ENCODE data around the gene MAGI2. TPM values are rescaled to one million over a fixed set of nuclear protein-coding genes. Genes with fewer than 3 reads are reported as not detected.

The MAGI2 gene
- total RNA-seq, 3 donors from 2014 or later: 9.8 to 22.7 (median 20.2) TPM

GRCh38 chr7:78465894-78466293 is 987.6 kb downstream of the MAGI2 start:
- no peak overlapping the region for H3K27ac ChIP-seq
- intact Hi-C loops (cut with DNase I; ENCODE audit: low total_unique reads): no loop called here
- no peak for TF ChIP-seq POLR2A (IDR thresholded peaks at IDR 0.05)
- no peak for TF ChIP-seq POLR2AphosphoS5 (IDR thresholded peaks at IDR 0.05)
- TF ChIP-seq, protein P1, sequence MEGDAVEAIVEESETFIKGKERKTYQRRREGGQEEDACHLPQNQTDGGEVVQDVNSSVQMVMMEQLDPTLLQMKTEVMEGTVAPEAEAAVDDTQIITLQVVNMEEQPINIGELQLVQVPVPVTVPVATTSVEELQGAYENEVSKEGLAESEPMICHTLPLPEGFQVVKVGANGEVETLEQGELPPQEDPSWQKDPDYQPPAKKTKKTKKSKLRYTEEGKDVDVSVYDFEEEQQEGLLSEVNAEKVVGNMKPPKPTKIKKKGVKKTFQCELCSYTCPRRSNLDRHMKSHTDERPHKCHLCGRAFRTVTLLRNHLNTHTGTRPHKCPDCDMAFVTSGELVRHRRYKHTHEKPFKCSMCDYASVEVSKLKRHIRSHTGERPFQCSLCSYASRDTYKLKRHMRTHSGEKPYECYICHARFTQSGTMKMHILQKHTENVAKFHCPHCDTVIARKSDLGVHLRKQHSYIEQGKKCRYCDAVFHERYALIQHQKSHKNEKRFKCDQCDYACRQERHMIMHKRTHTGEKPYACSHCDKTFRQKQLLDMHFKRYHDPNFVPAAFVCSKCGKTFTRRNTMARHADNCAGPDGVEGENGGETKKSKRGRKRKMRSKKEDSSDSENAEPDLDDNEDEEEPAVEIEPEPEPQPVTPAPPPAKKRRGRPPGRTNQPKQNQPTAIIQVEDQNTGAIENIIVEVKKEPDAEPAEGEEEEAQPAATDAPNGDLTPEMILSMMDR (IDR thresholded peaks at IDR 0.05): no peak
- H3K4me1 ChIP-seq: no peaks in the 10 kb centered on the region
- no peaks in the 10 kb centered on the region for H3K27me3 ChIP-seq
- no peaks in the 10 kb centered on the region for H3K9me3 ChIP-seq
- no peaks in the 10 kb centered on the region for H3K36me3 ChIP-seq
- DNase-seq (ENCODE audit: low spot score in 2 of 2): no peak
- no peak overlapping the region for H3K4me3 ChIP-seq

GRCh38 chr7:78463039-78463438 is 990.4 kb downstream of the MAGI2 start:
- Histone ChIP-seq H3K4me3 (no peak overlapping the region), H3K27ac (no peak overlapping the region), H3K27me3 (no peaks in the 10 kb centered on the region), H3K36me3 (no peaks in the 10 kb centered on the region), H3K9me3 (no peaks in the 10 kb centered on the region), H3K4me1 (no peaks in the 10 kb centered on the region)
- TF ChIP-seq, protein P1 (IDR thresholded peaks at IDR 0.05): no peak
- TF ChIP-seq POLR2A (IDR thresholded peaks at IDR 0.05) (no peak), POLR2AphosphoS5 (IDR thresholded peaks at IDR 0.05) (no peak)
- intact Hi-C loops (cut with DNase I; ENCODE audit: low total_unique reads): no loop called here
- no peak for DNase-seq (ENCODE audit: low spot score in 2 of 2)

GRCh38 chr7:78450706-78451105 is 1002.8 kb downstream of the MAGI2 start:
- DNase-seq (ENCODE audit: low spot score in 2 of 2): no peak
- Histone ChIP-seq H3K27me3 (no peaks in the 10 kb centered on the region), H3K27ac (no peak overlapping the region), H3K4me1 (no peaks in the 10 kb centered on the region), H3K36me3 (no peaks in the 10 kb centered on the region), H3K9me3 (no peaks in the 10 kb centered on the region), H3K4me3 (no peak overlapping the region)
- intact Hi-C loops (cut with DNase I; ENCODE audit: low total_unique reads): no loop called here
- TF ChIP-seq POLR2AphosphoS5 (IDR thresholded peaks at IDR 0.05) (no peak), POLR2A (IDR thresholded peaks at IDR 0.05) (no peak)
- TF ChIP-seq, protein P1 (IDR thresholded peaks at IDR 0.05): no peak

DNA sequence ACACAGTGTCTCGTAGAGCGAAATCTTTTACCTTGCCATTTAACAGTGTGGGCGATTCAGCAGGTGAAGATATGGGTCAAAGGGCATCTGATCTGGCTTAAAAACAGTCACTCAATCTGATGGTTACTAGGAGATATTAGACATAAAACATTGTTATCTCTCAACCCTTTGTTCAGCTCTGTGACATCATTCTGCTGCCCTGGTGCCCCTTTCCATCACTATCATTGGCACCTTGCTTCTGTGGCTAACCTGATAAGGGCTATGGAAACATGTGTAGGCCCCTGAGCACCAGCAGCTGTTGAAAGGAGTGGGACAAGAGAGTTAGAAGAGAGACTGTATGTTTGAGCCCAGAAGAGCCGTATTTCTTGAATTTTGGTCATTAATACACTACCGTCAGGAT is 1004.6 kb downstream of the MAGI2 start:
- Histone ChIP-seq H3K27ac (no peak overlapping the region), H3K4me3 (no peak overlapping the region), H3K4me1 (no peaks in the 10 kb centered on the region), H3K27me3 (no peaks in the 10 kb centered on the region), H3K9me3 (no peaks in the 10 kb centered on the region), H3K36me3 (no peaks in the 10 kb centered on the region)
- DNase-seq (ENCODE audit: low spot score in 2 of 2): no peak
- intact Hi-C loops (cut with DNase I; ENCODE audit: low total_unique reads): no loop called here
- no peak for TF ChIP-seq POLR2AphosphoS5 (IDR thresholded peaks at IDR 0.05)

DNA sequence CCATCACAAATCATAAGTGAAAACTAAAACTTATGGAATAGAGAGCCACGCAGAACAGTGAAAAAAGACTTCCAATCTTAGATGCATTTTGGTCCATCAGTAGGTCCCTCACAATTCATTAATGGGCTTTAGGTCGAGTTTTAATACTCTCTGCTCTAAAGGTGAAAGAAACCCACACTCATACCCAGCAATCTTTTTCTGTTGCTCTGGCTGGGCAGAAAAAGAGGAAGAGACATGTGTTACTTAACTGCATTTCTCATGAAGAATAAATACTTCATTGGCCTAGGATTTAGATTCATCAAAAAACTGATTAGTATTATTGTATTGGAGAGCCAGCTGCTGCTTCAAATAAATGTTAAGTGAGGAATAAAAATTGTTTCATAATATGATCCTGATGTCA is 1009.2 kb downstream of the MAGI2 start:
- intact Hi-C loops (cut with DNase I; ENCODE audit: low total_unique reads): no loop called here
- TF ChIP-seq POLR2AphosphoS5 (IDR thresholded peaks at IDR 0.05) (no peak), POLR2A (IDR thresholded peaks at IDR 0.05) (no peak)
- TF ChIP-seq, protein P1 (IDR thresholded peaks at IDR 0.05): no peak
- Histone ChIP-seq H3K4me3 (no peak overlapping the region), H3K27me3 (no peaks in the 10 kb centered on the region), H3K9me3 (no peaks in the 10 kb centered on the region), H3K36me3 (no peaks in the 10 kb centered on the region), H3K4me1 (no peaks in the 10 kb centered on the region), H3K27ac (no peak overlapping the region)
- DNase-seq (ENCODE audit: low spot score in 2 of 2): no peak

- no peak overlapping the region for H3K27ac ChIP-seq
- H3K4me3 ChIP-seq: no peak overlapping the region
- H3K27me3 ChIP-seq: no peaks in the 10 kb centered on the region
- no peaks in the 10 kb centered on the region for H3K4me1 ChIP-seq
- no peaks in the 10 kb centered on the region for H3K9me3 ChIP-seq
- no peaks in the 10 kb centered on the region for H3K36me3 ChIP-seq
- intact Hi-C loops (cut with DNase I; ENCODE audit: low total_unique reads): no loop called here
- DNase-seq (ENCODE audit: low spot score in 2 of 2): no peak
- no peak for TF ChIP-seq POLR2A (IDR thresholded peaks at IDR 0.05)
- TF ChIP-seq, protein P1 (IDR thresholded peaks at IDR 0.05): no peak
- no peak for TF ChIP-seq POLR2AphosphoS5 (IDR thresholded peaks at IDR 0.05)
Observed at GRCh38 chr7:78443811-78444210, 1009.7 kb downstream of the MAGI2 start.

Data from breast epithelium (tissue), 4 donors.